ENCODE results near the gene ISL1.

ISL1 gene

DNA sequence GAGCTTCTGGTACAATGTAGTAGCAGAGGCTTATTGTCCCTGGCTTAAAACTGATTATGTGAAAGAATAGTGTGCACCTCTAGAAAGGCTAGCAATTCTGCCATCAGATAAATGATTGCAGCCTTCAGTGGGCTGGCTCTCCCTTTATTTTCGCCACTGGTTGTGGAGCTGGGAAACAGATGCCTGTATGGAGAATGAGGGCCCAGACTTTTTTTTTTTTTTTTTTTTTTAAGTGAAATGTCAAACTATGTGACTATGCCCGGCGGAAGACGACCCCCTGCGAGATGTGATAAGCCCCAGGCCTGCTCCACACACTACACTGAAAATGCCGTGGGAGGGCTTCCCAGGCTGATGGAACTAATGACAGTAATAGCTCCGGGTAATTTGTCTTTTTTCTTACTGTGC lies 28.7 kb downstream of the ISL1 start:
- Histone ChIP-seq H3K9me3 (ENCODE audit: control insufficient read depth, low read length) (no peaks in the 10 kb centered on the region), H3K27me3 (ENCODE audit: control insufficient read depth, insufficient read depth, low read length) (no peaks in the 10 kb centered on the region), H3K4me1 (ENCODE audit: control insufficient read depth, insufficient read depth, low read length) (no peaks in the 10 kb centered on the region), H3K4me3 (ENCODE audit: low read length) (no peak overlapping the region), H3K9ac (ENCODE audit: low read length) (no peak overlapping the region), H3K36me3 (ENCODE audit: control insufficient read depth, insufficient read depth, low read length) (no peaks in the 10 kb centered on the region)

- H3K36me3 ChIP-seq (ENCODE audit: control insufficient read depth, insufficient read depth, low read length), result no peaks in the 10 kb centered on the region
- no peaks in the 10 kb centered on the region for H3K27me3 ChIP-seq (ENCODE audit: control insufficient read depth, insufficient read depth, low read length)
- no peak overlapping the region for H3K4me3 ChIP-seq (ENCODE audit: low read length)
- no peaks in the 10 kb centered on the region for H3K9me3 ChIP-seq (ENCODE audit: control insufficient read depth, low read length)
- H3K4me1 ChIP-seq (ENCODE audit: control insufficient read depth, insufficient read depth, low read length), result no peaks in the 10 kb centered on the region
- no peak overlapping the region for H3K9ac ChIP-seq (ENCODE audit: low read length)
Observed at GRCh38 chr5:51414516-51414915, 31.3 kb downstream of the ISL1 start.

GRCh38 chr5:51416149-51416548 lies 32.9 kb downstream of the ISL1 start:
- Histone ChIP-seq H3K36me3 (ENCODE audit: control insufficient read depth, insufficient read depth, low read length) (no peaks in the 10 kb centered on the region), H3K27me3 (ENCODE audit: control insufficient read depth, insufficient read depth, low read length) (no peaks in the 10 kb centered on the region), H3K4me3 (ENCODE audit: low read length) (no peak overlapping the region), H3K9me3 (ENCODE audit: control insufficient read depth, low read length) (no peaks in the 10 kb centered on the region), H3K4me1 (ENCODE audit: control insufficient read depth, insufficient read depth, low read length) (no peaks in the 10 kb centered on the region), H3K9ac (ENCODE audit: low read length) (no peak overlapping the region)

GRCh38 chr5:51433052-51433710 lies 49.9 kb downstream of the ISL1 start:
- H3K9ac ChIP-seq (ENCODE audit: low read length), result no peak overlapping the region
- H3K9me3 ChIP-seq (ENCODE audit: control insufficient read depth, low read length), result no peaks in the 10 kb centered on the region
- H3K36me3 ChIP-seq (ENCODE audit: control insufficient read depth, insufficient read depth, low read length), result no peaks in the 10 kb centered on the region
- H3K4me1 ChIP-seq (ENCODE audit: control insufficient read depth, insufficient read depth, low read length), result no peaks in the 10 kb centered on the region
- no peaks in the 10 kb centered on the region for H3K27me3 ChIP-seq (ENCODE audit: control insufficient read depth, insufficient read depth, low read length)
- no peak overlapping the region for H3K4me3 ChIP-seq (ENCODE audit: low read length)

DNA sequence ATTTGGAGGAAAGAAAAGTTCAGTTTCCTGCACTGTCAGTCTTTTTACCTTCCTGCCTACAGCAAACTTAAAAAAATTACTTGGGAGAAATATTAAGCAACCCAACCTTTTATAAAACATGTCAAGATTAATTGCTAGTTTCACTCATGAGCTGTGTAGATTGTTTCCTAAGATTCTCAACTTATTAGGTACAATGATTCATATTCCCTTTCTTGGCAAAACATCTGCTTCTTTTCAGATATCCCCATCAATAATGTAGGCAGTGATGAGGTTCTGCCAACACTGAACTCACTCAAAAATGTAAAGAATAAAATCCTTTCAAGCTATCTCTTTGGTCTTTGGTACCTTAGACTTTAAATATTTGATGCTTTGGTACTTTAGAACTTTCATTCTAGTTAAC lies 56.0 kb downstream of the ISL1 start:
- no peaks in the 10 kb centered on the region for H3K9me3 ChIP-seq (ENCODE audit: control insufficient read depth, low read length)
- H3K27me3 ChIP-seq (ENCODE audit: control insufficient read depth, insufficient read depth, low read length), result no peaks in the 10 kb centered on the region
- no peak overlapping the region for H3K4me3 ChIP-seq (ENCODE audit: low read length)
- no peaks in the 10 kb centered on the region for H3K36me3 ChIP-seq (ENCODE audit: control insufficient read depth, insufficient read depth, low read length)
- no peaks in the 10 kb centered on the region for H3K4me1 ChIP-seq (ENCODE audit: control insufficient read depth, insufficient read depth, low read length)
- H3K9ac ChIP-seq (ENCODE audit: low read length), result no peak overlapping the region

Data from mucosa of stomach (tissue), 1 donor.